Endodermal cell (in vitro differentiated cells): ENCODE results near the gene PHGDH. TPM values are rescaled to one million over a fixed set of nuclear protein-coding genes. Genes with fewer than 3 reads are reported as not detected.

Source experiments
- DNase-seq: peaks from one replicate; pipeline ENCODE4 v3.0.0-alpha.2; 2017
- H3K27ac ChIP-seq: 2 replicates; pipeline ENCODE4 v1.5.1; 2013; ENCODE audit warnings: mild to moderate bottlenecking, low read depth, low read length, moderate library complexity
- H3K27me3 ChIP-seq: 2 replicates; pipeline ENCODE4 v1.6.1; 2013; ENCODE audit warnings: mild to moderate bottlenecking, low read length, moderate library complexity; ENCODE audit not compliant: insufficient read depth, control insufficient read depth, poor library complexity, severe bottlenecking
- H3K36me3 ChIP-seq: 2 replicates; pipeline ENCODE4 v1.7.0; 2013; ENCODE audit warnings: mild to moderate bottlenecking, low read length, moderate library complexity; ENCODE audit not compliant: control insufficient read depth, insufficient read depth
- H3K4me1 ChIP-seq: one replicate; pipeline ENCODE4 v1.7.0; 2013; ENCODE audit warnings: low read length; ENCODE audit not compliant: control insufficient read depth, insufficient read depth
- H3K4me3 ChIP-seq: 2 replicates; pipeline ENCODE4 v1.5.1; 2013; ENCODE audit warnings: mild to moderate bottlenecking, low read length, moderate library complexity
- H3K9ac ChIP-seq: 2 replicates; pipeline ENCODE4 v1.6.1; 2013; ENCODE audit warnings: mild to moderate bottlenecking, low read length, moderate library complexity; ENCODE audit not compliant: poor library complexity, severe bottlenecking; ENCODE audit errors: extremely low read depth
- H3K9me3 ChIP-seq: 2 replicates; pipeline ENCODE4 v1.6.1; 2013; ENCODE audit warnings: mild to moderate bottlenecking, low read length, moderate library complexity; ENCODE audit not compliant: control insufficient read depth
- H3K27ac Mint-ChIP-seq: 2 replicates; pipeline ENCODE4 v1.8.0; 2020; ENCODE audit warnings: mixed read lengths
- H3K27me3 Mint-ChIP-seq: 2 replicates; pipeline ENCODE4 v1.8.0; 2021; ENCODE audit warnings: mild to moderate bottlenecking, mixed read lengths; ENCODE audit not compliant: insufficient read depth
- H3K36me3 Mint-ChIP-seq: 2 replicates; pipeline ENCODE4 v1.8.0; 2020; ENCODE audit warnings: low read depth, mixed read lengths
- H3K4me1 Mint-ChIP-seq: 2 replicates; pipeline ENCODE4 v1.8.0; 2020; ENCODE audit warnings: mixed read lengths
- H3K4me3 Mint-ChIP-seq: 2 replicates; pipeline ENCODE4 v1.8.0; 2020; ENCODE audit warnings: mild to moderate bottlenecking, moderate library complexity, mixed read lengths
- H3K9me3 Mint-ChIP-seq: 2 replicates; pipeline ENCODE4 v1.8.0; 2020; ENCODE audit warnings: mild to moderate bottlenecking, mixed read lengths
- CTCF ChIP-seq: fragments of 200-600 bp; sonication (generic); conservative IDR thresholded peaks from 2 replicates; pipeline ENCODE4 v1.5.0; 2021; ENCODE audit warnings: antibody characterized with exemption, mild to moderate bottlenecking
- WGBS, 2 experiments: methylation state at CpG; one replicate each; pipeline versions ENCODE4 v1.1.5 to v1.1.7; 2013; ENCODE audit warnings: missing lambda C conversion rate in 2 of 2, mixed read lengths in 1 of 2; ENCODE audit not compliant: insufficient coverage in 1 of 2, insufficient read length in 1 of 2; 5-methylcytosine and 5-hydroxymethylcytosine counted together
- total RNA-seq, 2 donors: library from RNA; stranded (reverse); fragmentation: NEBNext Ultra II Directional in 1 of 2; extraction: Animal tissue kit (Norgen Biotek cat#: 25700) in 1 of 2; gene quantifications; 2 replicates in 1 of 2; 3 replicates in 1 of 2; pipeline ENCODE4 v1.2.1, GENCODE V29; 2021

PHGDH gene
- total RNA-seq, 2 donors from 2014 or later: 156 to 176 TPM

- 87% methylated on average over 3 to 4 of the region's 4 CpGs for WGBS, 2 experiments
- Histone ChIP-seq H3K4me3 (no peak overlapping the region), H3K9me3 (no peaks in the 10 kb centered on the region), H3K4me1 (peaks cover 2% of the 10 kb centered on the region), H3K27me3 (no peaks in the 10 kb centered on the region), H3K27ac (no peak overlapping the region), H3K36me3 (no peaks in the 10 kb centered on the region), H3K9ac (no peak overlapping the region)
- peaks cover 13% of the 10 kb centered on the region for H3K4me1 Mint-ChIP-seq
- H3K27ac Mint-ChIP-seq: no peak overlapping the region
- H3K4me3 Mint-ChIP-seq: no peak overlapping the region
- no peak for DNase-seq
- peaks cover 3% of the 10 kb centered on the region for H3K9me3 Mint-ChIP-seq
- H3K27me3 Mint-ChIP-seq: peaks cover 8% of the 10 kb centered on the region
- H3K36me3 Mint-ChIP-seq: no peaks in the 10 kb centered on the region
- TF ChIP-seq CTCF: no peak
Observed at GRCh38 chr1:119766374-119766794, 54.6 kb downstream of the PHGDH start.

GRCh38 chr1:119767486-119767885, 55.8 kb downstream of the PHGDH start:
- Histone ChIP-seq H3K9me3 (no peaks in the 10 kb centered on the region), H3K27ac (no peak overlapping the region), H3K9ac (no peak overlapping the region), H3K4me3 (no peak overlapping the region), H3K36me3 (no peaks in the 10 kb centered on the region), H3K4me1 (peaks cover 2% of the 10 kb centered on the region), H3K27me3 (no peaks in the 10 kb centered on the region)
- H3K9me3 Mint-ChIP-seq: peaks cover 3% of the 10 kb centered on the region
- H3K4me1 Mint-ChIP-seq: peaks cover 13% of the 10 kb centered on the region
- H3K36me3 Mint-ChIP-seq: no peaks in the 10 kb centered on the region
- DNase-seq: no peak
- WGBS, 2 experiments: 85 to 88% methylated on average over 2 of the region's 2 CpGs
- H3K27ac Mint-ChIP-seq: no peak overlapping the region
- TF ChIP-seq CTCF: no peak
- peaks cover 8% of the 10 kb centered on the region for H3K27me3 Mint-ChIP-seq
- H3K4me3 Mint-ChIP-seq: no peak overlapping the region

GRCh38 chr1:119768778-119769177, 57.0 kb downstream of the PHGDH start, which contains the start of gene HMGCS2:
HMGCS2 (minus strand) TSS chr1:119768905; CDS start chr1:119768844, 61 bp downstream.
- H3K36me3 Mint-ChIP-seq: no peaks in the 10 kb centered on the region
- no peaks in the 10 kb centered on the region for H3K27me3 ChIP-seq
- peak; percentile 48 for DNase-seq
- peaks cover 24% of the 10 kb centered on the region for H3K4me1 Mint-ChIP-seq
- peaks cover 8% of the 10 kb centered on the region for H3K27me3 Mint-ChIP-seq
- no peak within 1 kb of the TSS for H3K9ac ChIP-seq
- peaks cover 3% of the 10 kb centered on the region for H3K9me3 Mint-ChIP-seq
- peaks cover 6% of the 10 kb centered on the region for H3K4me1 ChIP-seq
- 69 to 81% methylated on average over 6 to 8 of the region's 8 CpGs for WGBS, 2 experiments
- no peak within 1 kb of the TSS for H3K4me3 ChIP-seq
- no peak within 1 kb of the TSS for H3K27ac ChIP-seq
- TF ChIP-seq CTCF: no peak
- no peaks in the 10 kb centered on the region for H3K36me3 ChIP-seq
- no peaks in the 10 kb centered on the region for H3K9me3 ChIP-seq
- no peak within 1 kb of the TSS for H3K27ac Mint-ChIP-seq
- H3K4me3 Mint-ChIP-seq: no peak within 1 kb of the TSS
